NCI-H2196 (cell line): ENCODE data around the gene SLC17A8.
"Not testable (repeated sequence)": the region's sequence is repeated elsewhere in the genome, so short reads cannot be mapped to it uniquely, and the experiment has no call there.

Experiments used
- DNase-seq: peaks from one replicate; lab custom pipeline; 2025; ENCODE audit not compliant: unreplicated experiment; lab: John Stamatoyannopoulos, UW

The SLC17A8 gene

GRCh38 chr12:100422646-100423045 lies 65.8 kb downstream of the SLC17A8 start:
- no peak for DNase-seq

DNA sequence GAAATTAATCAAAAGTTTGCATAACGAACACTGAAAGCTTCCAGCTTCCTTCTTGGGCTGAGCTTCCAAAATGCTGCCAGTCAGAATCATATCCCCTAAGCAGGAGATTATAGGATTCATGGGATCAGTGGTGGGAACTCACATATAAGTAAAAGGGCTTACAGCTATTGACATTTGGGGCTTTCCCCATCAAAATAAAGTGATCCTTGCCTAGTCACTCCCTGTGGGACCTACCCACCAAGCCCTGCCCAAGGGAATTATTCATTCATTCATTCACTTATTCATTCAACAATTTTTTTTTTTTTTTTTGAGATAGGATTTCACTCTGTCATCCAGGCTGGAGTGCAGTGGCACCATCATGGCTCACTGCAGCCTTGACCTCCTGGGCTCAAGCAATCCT lies 69.3 kb downstream of the SLC17A8 start:
- DNase-seq = no peak

- DNase-seq = no peak
Measured at GRCh38 chr12:100427078-100427477, 70.2 kb downstream of the SLC17A8 start.

- DNase-seq = not testable (repeated sequence)
Measured at GRCh38 chr12:100430251-100430650, 73.4 kb downstream of the SLC17A8 start.

DNA sequence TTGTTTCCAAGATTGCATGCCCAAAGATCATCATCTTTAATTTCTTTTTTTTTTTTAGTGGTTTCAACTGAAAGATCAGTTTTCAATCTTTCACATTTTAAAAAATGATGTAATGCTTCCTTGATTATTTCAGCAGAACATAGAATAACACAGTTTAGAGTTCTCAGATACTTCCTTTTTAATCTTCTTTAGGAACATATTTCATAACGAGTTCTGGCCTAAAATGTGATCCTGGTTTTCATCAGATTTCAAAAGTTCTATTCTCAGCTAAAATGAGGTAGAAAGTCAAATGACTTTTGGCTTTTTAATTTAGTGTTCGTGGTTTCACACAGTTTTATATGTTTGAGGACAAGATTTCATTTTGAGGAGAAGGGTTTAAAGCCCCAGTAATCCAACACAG lies 76.8 kb downstream of the SLC17A8 start:
- DNase-seq = no peak

DNA sequence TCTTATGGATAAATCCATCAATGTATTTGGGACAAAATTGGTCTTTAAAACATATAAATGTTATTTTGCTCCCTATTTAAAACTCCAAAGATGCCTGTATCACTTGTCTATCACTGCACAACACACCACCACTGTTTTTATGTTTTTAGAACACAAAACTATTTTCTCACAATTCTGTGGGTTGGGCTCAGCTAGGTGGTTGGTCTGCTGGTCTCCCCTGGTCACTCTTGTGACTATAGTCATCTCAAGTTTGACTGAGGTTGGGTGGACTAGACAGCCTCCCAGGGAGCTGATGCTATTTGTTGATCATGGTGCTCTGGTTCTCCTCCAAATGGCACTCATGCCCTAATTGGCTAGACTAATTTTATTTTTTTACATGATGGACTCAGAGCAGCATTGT lies 77.3 kb downstream of the SLC17A8 start:
- DNase-seq = no peak

GRCh38 chr12:100435957-100436356 lies 79.1 kb downstream of the SLC17A8 start:
- DNase-seq = no peak

DNA sequence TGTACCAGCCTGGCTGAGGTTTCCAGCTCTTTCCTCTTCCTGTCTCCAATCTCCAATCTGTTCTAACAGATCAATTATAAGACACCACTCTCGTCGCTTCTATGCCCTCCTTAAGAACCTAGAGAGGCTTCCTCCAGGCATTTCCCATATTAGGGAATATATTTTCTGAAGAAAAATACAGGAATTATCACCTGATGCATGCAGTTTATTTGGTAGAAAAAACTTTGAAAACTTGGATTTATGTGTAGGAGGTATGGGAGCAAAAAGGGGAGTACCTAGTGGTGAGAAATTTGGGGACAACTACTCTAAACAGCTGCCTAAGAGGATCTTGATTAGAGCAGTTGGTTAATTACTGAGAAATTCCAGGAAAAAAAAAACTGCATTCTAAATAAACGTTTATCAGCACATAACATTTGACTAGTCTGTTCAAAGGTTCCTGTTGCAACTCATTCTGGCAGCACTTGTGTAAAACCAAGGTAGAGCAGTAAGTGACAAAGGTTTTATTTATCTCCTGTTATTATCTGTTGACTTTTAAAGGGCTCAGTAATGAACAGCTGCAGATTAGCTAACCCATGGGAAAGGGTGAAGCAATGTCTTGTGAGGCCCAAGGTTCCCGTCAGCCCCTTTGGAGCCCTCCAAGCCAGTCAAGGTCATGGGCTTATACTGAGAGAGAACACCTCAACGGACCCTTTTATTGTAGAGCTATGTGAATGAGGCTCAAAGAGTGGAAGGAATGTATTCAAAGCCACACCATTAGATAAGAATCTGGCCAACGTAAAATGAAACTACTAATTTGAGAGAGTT lies 80.4 kb downstream of the SLC17A8 start:
- DNase-seq = no peak

DNA sequence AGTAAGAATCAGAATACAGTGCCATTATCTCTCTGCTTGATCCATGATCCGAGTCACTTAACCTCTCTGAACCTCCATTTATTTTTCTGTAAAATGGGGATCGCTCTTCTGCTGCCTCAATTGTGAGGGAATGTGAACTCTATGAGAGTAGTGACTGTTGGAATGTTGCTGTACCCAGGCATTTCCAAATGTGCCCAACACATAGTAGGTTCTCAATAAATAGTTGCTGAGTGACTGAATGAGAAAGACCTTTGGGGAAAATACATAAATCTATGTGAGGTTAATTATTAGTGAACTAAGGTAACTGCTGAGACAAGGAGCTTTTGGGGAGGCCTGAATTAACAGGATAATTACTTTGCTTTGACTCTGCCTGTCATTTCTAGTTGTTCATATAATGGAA lies 82.9 kb downstream of the SLC17A8 start:
- DNase-seq = no peak

DNA sequence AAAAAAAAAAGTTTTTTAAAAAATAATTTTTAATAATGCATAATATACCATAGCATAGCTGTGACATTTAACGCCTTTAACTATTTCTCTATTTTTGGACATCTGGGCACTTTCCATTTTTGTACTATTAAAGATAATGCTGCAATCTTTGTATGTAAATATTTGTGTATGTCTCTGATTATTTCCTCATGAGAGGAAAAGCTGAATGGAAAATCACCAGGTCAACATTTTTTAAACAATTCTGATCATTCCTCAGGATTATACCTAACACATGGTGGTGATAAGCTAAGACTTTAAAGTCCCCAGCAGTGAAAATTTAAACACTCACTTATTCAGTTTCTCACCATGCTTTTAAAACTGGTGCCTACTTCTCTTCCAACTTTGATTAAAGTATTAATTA lies 85.5 kb downstream of the SLC17A8 start:
- DNase-seq = no peak

GRCh38 chr12:100443434-100443833 lies 86.6 kb downstream of the SLC17A8 start:
- no peak for DNase-seq

GRCh38 chr12:100445081-100445481 lies 88.2 kb downstream of the SLC17A8 start:
- no peak for DNase-seq

- DNase-seq = no peak
Measured at GRCh38 chr12:100447381-100447780, 90.5 kb downstream of the SLC17A8 start.

- DNase-seq = no peak
Measured at GRCh38 chr12:100448656-100449055, 91.8 kb downstream of the SLC17A8 start.

DNA sequence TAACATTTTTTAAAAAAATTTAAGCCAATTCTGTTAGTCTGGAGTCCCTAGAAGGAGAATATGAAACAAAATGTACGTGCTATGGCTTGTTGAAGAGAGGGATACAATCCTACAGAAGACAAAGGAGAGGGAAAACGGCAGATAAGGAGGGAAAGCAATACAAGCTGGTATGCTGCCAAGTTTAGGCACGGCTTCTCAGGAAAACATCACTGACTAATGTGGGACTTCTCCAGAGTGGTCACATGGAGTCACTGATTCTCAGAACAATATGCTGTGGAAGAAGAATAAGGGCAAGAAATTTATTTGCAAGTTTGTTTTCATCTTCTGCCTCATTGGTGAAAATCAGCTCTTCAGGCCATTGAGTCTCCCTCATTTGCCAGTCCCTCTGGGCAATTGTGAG lies 93.9 kb downstream of the SLC17A8 start:
- no peak for DNase-seq

GRCh38 chr12:100453951-100454350 lies 97.1 kb downstream of the SLC17A8 start:
- DNase-seq = no peak

GRCh38 chr12:100455896-100456295 lies 99.0 kb downstream of the SLC17A8 start:
- DNase-seq = no peak

GRCh38 chr12:100458191-100458590 lies 101.3 kb downstream of the SLC17A8 start:
- DNase-seq = no peak

DNA sequence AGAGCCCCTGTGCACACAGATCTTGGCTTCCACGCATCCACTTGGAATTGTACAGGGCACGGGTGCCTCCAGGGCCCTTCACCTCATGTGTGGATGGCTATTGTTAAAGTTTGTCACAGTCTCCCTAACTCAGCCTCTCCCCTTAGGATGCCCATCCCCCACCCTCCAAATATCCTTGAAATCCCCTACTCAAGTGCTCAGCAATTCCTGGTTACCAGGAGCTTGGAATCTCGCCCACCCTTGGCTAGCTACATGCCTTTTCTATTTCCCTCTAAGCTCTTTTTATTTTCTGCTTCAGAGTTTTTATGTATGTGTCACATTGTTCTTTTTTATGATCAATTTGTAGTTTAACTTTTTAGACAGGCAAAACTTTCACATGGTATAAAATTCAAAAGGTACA lies 103.8 kb downstream of the SLC17A8 start:
- DNase-seq = no peak

- no peak for DNase-seq
Measured at GRCh38 chr12:100461330-100461973, 104.6 kb downstream of the SLC17A8 start.

GRCh38 chr12:100463661-100464060 lies 106.8 kb downstream of the SLC17A8 start:
- no peak for DNase-seq

- no peak for DNase-seq
Measured at GRCh38 chr12:100464529-100464928, 107.7 kb downstream of the SLC17A8 start.

GRCh38 chr12:100468126-100468525 lies 111.3 kb downstream of the SLC17A8 start:
- DNase-seq = no peak
